Measurements from ENCODE around the gene ZNF408.

ZNF408 gene

DNA sequence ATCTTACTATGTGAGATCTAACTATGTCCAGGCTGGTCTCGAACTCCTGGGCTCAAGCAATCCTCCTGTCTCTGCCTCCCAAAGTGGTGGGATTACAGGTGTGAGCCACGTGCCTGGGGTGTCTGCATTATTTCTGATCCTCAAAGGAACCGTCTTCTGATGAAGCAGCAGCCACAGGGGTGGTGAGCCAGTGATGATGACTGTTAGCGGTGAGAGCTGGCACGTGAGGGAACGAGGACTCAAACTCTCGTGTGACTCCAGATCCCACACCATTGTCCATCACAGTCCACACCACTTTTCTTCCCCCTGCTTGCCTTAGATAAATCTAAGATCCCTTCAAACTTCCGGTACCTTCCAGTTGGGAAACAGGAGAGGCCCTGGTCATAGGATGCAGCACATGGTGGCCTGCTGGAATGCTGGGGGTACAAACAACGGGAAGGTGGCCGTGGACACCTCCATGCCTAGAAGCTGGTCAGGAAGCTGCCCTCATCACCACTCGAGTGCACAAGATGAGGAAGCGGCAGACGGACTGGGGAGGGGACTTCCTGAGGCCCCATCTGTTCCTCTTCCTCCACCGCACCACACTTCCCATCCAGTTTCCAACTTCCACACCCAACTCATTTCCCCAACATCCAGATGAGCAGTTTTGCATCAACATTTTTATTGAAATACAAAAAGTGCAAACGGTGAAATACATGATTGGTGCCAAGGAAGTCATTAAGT lies 24.2 kb upstream of the ZNF408 start:
- no peak for DNase-seq (ENCODE audit: low read depth)

- no peak for DNase-seq (ENCODE audit: low read depth)
Measured at GRCh38 chr11:46677169-46677568, 23.7 kb upstream of the ZNF408 start.

DNA sequence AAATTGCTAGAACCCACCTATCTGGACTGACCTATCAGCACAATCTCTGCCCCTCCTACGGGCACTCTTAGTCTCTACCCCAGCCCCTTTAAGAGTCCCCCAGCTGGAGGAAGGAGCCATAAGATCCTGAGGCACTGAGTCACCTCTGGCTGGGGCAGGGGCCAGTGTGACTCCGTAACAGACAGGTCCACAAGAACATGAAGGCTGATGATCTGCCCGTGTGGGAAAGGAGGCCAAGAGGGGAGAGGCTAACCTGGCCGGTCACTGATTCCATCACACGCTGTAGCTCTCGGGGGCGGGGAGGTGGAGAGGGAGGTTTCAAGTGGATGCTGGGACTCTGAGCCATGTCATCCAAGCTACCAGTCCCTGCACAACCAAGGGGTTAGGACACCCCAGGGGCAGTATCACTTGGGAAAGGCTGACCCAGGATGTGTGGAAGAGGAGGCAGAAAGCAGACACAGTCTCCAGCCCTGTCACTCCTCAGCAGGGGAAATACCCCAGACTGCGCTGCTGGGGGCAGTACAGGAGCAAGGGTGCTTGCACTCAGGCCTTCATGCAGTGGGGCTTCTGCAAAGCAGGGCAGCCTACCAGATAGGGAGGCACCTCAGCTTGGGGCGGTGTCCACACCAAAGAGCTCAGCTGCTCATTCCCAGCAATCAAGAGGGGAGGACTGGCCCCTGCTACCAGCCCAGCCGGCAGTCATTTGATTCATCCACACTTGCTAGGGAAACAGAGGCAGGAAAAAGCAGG lies 22.7 kb upstream of the ZNF408 start:
- no peak for DNase-seq (ENCODE audit: low read depth)

DNA sequence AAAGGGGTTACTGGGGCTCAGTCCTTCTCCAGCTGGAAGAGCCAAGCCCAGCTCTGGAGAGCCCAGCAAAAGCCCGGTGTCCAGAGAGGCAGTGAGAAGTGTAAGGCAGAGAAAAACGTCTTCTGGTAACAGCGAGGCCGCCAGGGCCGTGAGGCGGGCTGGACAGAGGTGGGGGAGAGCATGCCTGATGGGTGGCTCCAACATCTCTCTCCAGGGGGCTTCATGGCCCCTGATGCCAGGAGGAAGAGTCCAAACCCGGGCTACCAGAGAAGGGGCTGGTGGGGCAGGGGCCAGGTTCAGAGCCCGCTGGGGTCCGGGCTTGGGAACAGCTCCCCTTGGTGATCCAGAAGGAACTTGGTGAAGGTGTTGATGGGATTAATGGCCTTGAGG lies 22.1 kb upstream of the ZNF408 start:
- DNase-seq (ENCODE audit: low read depth): no peak

- no peak for DNase-seq (ENCODE audit: low read depth)
Measured at GRCh38 chr11:46679241-46680163, 21.3 kb upstream of the ZNF408 start.

DNA sequence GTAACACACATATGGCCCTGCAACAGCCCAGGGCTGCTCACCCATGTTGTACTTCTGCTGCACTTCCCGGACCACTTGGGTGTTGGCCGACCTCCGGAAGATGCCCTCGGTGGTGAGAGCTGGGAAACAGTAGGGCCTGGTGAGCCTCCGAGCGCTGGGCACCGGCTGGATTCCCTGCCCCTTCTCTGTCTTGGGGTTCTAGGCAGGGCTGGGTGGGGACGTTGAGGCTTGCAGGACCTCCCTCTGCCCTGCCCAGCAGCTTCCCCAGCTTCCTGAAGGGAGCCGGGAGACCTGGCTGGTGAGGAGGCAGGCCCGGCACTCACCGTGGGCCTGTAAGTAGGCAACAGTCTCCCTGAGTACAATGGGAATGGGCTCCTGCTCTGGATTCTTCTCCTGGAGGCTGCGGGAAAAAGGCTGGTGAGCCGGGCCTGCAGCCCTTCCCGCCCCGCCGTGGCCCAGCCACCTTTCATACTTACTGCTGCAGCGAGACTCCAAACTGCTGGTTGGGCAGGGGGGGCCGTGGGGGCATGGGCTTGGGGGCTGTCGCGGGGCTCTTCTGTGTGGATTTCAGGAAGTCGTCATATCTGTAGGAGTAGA lies 20.6 kb upstream of the ZNF408 start:
- no peak for DNase-seq (ENCODE audit: low read depth)

DNA sequence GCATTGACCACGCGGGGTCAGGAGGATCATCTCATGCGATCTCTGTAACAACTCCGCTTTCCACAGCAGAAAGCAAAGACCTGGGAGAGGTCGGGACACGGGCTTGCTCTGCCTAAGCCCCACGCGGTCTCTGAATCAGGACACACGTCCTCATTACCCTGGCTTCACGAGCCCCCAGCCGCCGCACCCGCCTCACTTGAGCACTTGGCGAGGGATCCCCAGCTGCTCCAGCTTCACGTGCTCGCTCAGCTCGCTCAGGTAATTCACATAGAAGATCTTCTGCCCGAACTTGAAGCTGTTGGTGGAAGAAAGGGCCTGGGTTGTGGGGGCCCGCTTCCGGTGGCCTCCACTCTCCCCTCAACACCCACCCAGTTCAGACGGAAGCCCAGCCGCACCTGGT lies 20.0 kb upstream of the ZNF408 start:
- no peak for DNase-seq (ENCODE audit: low read depth)

DNA sequence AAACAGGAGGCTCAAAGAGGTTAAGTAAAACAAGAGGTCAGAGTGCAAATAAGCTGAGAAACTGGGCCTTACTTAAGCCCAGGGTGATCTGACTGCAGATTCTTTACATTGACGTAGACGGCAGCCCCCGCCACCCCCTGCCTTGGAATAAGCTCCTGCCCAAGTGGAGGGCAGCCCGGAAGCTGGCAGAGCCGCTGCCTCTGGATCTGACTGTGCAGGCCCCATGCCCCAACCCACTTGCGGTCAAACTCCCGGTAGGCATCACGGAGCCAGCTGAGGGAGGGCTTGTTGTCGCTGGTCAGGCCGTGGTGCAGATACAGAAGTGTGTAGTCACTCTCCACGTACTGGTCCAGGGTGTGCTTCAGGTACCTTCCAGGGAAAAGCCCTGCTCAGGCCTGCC lies 19.0 kb upstream of the ZNF408 start:
- no peak for DNase-seq (ENCODE audit: low read depth)

DNA sequence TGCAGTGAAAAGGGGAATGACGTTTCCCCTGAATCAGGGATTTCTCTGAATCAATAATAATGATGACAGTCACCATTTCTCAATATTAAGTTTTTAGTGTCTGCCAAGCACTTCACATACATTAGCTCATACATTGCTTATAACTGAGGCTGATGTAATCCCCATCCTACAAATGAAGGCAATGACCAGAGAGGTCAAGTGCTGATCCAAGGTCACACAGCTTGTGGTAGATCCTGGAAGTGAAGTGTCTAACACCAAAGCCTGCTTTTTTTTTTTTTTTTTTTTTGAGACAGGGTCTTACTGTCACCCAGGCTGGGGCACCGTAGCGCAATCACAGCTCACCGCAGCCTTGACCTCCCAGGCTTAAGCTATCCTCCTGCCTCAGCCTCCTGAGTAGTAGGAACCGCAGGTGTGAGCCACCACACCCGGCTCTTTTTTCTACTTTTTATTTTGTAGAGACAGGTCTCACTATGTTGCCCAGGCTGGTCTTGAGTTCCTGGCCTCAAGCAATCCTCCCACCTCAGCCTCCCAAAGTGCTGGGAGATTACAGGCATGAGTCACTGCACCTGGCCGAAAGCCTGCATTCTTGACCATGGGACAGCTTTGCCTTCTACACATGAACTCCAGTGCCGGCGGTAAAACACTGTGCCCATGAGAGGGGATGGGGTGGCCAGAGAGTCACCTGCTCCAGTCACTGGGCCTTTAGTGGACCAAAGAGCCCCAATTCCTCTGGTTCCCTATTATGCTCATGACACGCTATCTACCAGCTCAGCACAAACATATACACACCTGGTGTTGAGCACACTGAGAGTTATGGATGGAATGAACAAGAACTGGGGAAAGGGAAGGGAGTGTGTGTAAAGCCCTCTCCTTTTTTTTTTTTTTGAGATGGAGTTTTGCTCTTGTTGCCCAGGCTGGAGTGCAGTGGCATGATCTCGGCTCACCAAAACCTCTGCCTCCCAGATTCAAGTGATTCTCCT lies 17.8 kb upstream of the ZNF408 start:
- DNase-seq (ENCODE audit: low read depth): no peak

DNA sequence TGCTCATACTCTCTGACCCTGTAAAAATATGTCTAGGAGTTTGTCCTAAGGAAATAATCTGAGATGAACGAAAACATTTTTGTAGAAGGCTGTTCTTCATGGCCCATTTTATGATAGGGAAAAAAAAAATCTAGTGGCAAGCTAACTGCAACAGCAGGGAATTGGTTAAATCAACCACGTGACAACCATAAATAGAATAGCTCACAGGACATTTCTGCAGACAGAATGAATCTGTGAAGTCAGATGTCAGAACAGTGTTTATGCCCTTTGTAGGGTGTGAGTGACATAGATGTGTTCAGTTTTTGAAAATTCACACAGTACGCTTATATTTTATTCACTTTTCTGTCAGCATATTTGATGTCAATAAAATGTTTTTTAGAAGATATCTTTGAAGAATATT lies 16.5 kb upstream of the ZNF408 start:
- DNase-seq (ENCODE audit: low read depth): no peak

- no peak for DNase-seq (ENCODE audit: low read depth)
Measured at GRCh38 chr11:46686886-46687795, 13.7 kb upstream of the ZNF408 start.

DNA sequence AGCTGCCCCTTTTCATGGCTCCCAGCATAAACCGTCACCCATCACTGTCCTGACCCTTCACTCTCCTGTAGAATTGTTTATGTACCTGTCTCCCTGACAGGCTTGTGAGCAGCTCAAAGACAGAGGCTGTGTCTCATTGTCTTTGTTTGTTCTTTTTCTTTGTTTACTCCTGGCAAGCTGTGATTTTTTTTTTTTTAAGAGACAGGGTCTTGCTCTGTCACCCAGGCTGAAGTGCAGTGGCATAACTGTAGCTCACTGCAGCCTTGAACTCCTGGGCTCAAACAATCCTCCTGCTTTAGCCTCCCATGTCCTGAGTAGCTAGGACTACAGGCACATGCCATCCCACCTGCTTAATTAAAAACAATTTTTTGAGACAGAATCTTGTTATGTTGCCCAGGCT lies 10.1 kb upstream of the ZNF408 start:
- DNase-seq (ENCODE audit: low read depth): no peak

DNA sequence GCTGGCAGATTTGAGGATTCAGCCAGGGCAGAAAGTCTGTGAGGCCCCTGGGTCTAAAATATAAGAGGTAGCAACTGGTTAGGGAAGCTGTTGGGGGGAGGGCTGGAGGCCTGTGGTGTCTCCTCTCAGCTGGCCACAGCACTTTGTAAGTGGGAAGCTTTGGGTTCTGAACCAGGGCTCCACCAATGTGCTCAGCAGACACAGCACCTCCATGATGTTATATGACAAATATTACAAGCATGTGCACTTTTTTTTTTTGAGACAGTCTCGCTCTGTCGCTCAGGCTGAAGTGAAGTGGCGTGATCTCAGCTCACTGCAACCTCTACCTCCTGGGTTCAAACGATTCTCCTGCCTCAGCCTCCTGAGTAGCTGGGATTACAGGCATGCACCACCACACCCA lies 8.4 kb upstream of the ZNF408 start:
- DNase-seq (ENCODE audit: low read depth): no peak

GRCh38 chr11:46693597-46694012 lies 7.2 kb upstream of the ZNF408 start:
- no peak for DNase-seq (ENCODE audit: low read depth)

GRCh38 chr11:46694072-46694471 lies 6.8 kb upstream of the ZNF408 start:
- no peak for DNase-seq (ENCODE audit: low read depth)

DNA sequence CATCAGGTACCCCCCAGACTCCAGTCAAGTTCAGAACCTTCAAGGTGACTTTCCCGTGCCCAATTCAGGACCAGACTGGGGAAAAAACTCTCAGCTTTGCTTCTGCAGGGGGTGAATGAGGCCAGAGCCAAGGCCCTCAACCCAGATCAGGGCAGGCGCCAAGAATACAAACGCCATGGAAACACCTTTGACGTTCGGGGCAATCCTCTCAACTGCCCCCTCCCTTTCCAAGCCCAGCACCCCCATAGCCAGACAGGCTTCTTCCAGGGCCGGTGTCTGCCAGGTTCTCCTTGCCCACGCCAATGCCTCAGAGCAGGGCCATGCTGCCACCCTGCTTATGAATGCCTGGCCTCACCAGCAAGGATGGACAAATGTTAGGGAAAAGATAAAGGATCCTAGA lies 6.2 kb upstream of the ZNF408 start:
- DNase-seq (ENCODE audit: low read depth): no peak

DNA sequence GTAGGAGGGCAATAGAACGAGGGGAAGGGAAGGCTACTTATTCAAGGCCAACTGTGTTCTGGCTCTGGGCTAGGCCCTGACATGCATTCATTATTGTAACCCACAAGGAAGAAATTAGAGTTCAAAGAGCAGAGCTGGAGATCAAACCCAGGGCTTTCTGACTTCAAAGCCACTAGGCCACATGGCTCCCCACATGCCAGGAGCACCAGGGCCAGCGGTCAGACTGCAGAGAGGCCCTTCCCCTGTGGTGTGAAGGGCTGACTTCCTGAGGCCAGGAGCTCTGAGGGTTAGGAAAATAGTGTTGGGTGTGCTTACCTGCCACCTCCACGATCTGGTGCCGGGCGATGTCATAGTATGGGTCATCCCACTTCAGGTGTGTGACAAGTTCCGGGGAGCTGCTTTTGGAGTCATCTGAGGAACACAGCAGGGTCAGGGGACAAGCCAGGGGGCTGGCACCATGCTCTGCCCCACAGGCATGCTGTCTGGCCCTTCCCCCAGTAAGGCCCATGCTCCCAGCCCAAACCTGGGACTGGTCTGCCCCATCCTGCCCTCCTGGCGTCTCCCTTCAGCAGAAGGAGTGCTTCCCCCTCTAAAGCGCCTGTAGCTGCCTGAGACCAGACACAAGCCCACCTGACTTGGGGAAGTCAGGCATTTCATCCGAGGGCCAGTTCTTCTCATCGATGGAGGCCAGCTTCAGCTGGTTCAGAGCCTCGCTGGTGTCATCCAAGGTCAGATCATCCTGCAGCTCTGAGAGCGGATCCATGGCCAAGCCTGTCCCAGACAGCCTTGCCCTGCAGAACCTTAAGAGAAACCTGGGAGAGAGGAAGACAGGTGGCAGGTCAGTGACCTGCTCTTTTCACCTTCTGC lies 5.3 kb upstream of the ZNF408 start:
- DNase-seq (ENCODE audit: low read depth): no peak

DNA sequence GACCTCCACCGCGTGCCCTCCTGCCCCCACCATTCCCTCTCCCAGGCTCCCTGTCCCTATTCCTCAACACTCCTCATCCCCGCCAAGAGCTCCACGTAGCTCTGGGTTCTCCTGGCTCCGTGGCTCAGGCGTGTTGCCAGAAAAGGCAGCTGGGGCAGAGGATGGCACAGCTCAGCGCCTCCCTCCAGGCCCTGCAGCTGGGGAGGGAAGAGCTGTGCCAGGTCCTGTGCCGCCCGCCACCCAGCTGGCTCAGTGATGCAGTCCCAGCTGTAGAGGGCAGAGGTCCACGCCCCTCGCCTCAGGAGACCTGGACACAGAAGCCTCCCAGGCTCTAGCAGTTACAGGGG lies 4.6 kb upstream of the ZNF408 start:
- DNase-seq (ENCODE audit: low read depth): no peak

- no peak for DNase-seq (ENCODE audit: low read depth)
Measured at GRCh38 chr11:46697303-46697702, 3.5 kb upstream of the ZNF408 start.
